ENCODE measurements around the gene WIPF2. TPM values are rescaled to one million over a fixed set of nuclear protein-coding genes. Genes with fewer than 3 reads are reported as not detected.

The WIPF2 gene
- total and polyA plus RNA-seq, 2 donors (not counting 3 experiments of a cell fraction or from before 2014, with no cell fraction given), result 8.4 to 30.4 TPM

DNA sequence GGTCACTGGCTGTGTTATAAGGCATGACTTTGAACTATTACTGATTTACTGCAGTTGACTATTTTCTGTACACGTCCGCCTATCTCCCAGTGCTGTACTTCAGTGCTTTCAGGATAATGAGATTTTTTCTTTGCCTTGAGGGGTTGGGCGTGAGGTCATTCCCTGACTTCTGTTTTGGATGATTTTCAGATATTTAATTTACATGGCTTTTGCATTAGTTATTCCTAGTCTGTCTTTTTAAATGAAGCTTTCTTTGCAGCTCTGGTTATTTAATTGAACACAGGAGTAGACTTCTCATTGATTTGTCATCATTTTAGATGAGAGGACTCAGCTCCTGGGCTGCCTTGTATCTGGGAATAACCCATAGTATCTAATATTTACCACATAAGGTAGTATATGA lies 23.7 kb downstream of the WIPF2 start:
- H3K79me2 ChIP-seq (ENCODE audit: control insufficient read depth, insufficient read depth, low read length), result peaks cover 58% of the 10 kb centered on the region
- dilution Hi-C loops (cut with MboI; ENCODE audit: extremely low pct_ligation_motif_present, low sequenced_read_pairs) (no loop called here), intact Hi-C loops (cut with micrococcal nuclease) (no loop called here)
- no peak for TF ChIP-seq GATA2 (IDR thresholded peaks at IDR 0.05; ENCODE audit: insufficient read depth, insufficient read length, low read depth, low read length)
- no peak for TF ChIP-seq POLR2AphosphoS5 (IDR thresholded peaks at IDR 0.05; ENCODE audit: insufficient read depth, low read depth, low read length)
- no peak for TF ChIP-seq JUN (IDR thresholded peaks at IDR 0.05; ENCODE audit: borderline replicate concordance, insufficient read depth, insufficient read length, low read depth)
- no peak for TF ChIP-seq POLR2A (IDR thresholded peaks at IDR 0.05; ENCODE audit: low read depth, low read length)
- TF ChIP-seq, protein P1, sequence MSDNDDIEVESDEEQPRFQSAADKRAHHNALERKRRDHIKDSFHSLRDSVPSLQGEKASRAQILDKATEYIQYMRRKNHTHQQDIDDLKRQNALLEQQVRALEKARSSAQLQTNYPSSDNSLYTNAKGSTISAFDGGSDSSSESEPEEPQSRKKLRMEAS (IDR thresholded peaks at IDR 0.05; ENCODE audit: insufficient read depth, insufficient read length), result no peak
- TF ChIP-seq FOS (IDR thresholded peaks at IDR 0.05; ENCODE audit: borderline replicate concordance, insufficient read depth, low read length), result no peak
- TF ChIP-seq MYC (IDR thresholded peaks at IDR 0.05; ENCODE audit: low read depth, low read length), result no peak
- TF ChIP-seq EZH2 (IDR thresholded peaks at IDR 0.05; ENCODE audit: borderline replicate concordance, low read depth, low read length, severe bottlenecking), result no peak
- TF ChIP-seq, protein P2, sequence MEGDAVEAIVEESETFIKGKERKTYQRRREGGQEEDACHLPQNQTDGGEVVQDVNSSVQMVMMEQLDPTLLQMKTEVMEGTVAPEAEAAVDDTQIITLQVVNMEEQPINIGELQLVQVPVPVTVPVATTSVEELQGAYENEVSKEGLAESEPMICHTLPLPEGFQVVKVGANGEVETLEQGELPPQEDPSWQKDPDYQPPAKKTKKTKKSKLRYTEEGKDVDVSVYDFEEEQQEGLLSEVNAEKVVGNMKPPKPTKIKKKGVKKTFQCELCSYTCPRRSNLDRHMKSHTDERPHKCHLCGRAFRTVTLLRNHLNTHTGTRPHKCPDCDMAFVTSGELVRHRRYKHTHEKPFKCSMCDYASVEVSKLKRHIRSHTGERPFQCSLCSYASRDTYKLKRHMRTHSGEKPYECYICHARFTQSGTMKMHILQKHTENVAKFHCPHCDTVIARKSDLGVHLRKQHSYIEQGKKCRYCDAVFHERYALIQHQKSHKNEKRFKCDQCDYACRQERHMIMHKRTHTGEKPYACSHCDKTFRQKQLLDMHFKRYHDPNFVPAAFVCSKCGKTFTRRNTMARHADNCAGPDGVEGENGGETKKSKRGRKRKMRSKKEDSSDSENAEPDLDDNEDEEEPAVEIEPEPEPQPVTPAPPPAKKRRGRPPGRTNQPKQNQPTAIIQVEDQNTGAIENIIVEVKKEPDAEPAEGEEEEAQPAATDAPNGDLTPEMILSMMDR (IDR thresholded peaks at IDR 0.05; ENCODE audit: extremely low read depth in 1 of 2, insufficient read depth in 1 of 2, low read depth in 1 of 2, low read length in 2 of 2), result no peak
- H3K9me1 ChIP-seq (replicated peaks; ENCODE audit: control insufficient read depth, extremely low read depth, insufficient read depth, low read length), result no peaks in the 10 kb centered on the region
- CTCF ChIA-PET, result interaction anchor here (0.9 to 2.2 kb wide), 5 partner anchors 9 to 25 kb away, joined by 3 to 6 read pairs (median 4); partner anchors contain the start of gene WIPF2
- H3K36me3 ChIP-seq (ENCODE audit: control insufficient read depth in 2 of 2, extremely low read depth in 1 of 2, insufficient read depth in 2 of 2, low read length in 2 of 2), result no peaks in the 10 kb centered on the region
- no peaks in the 10 kb centered on the region for H3K9me3 ChIP-seq (replicated peaks; ENCODE audit: control insufficient read depth, insufficient read depth, low read length)
- H2AFZ ChIP-seq (ENCODE audit: low read depth, low read length), result no peak overlapping the region
- no peaks in the 10 kb centered on the region for H3K4me1 ChIP-seq (ENCODE audit: control insufficient read depth, extremely low read depth, insufficient read depth, low read length)
- no peak overlapping the region for H3K9ac ChIP-seq (replicated peaks; ENCODE audit: extremely low read depth, insufficient read depth, low read length)
- DNase-seq (ENCODE audit: low read depth, low spot score), result no peak
- no peaks in the 10 kb centered on the region for H4K20me1 ChIP-seq (replicated peaks; ENCODE audit: control insufficient read depth, extremely low read depth, insufficient read depth, low read length)
- no peak overlapping the region for H3K4me3 ChIP-seq (replicated peaks in 1 of 3; ENCODE audit: insufficient read depth in 1 of 3, low read depth in 1 of 3, low read length in 3 of 3)
- no peak overlapping the region for H3K27ac ChIP-seq (ENCODE audit: insufficient read depth, low read depth, low read length)
- no peaks in the 10 kb centered on the region for H3K27me3 ChIP-seq (ENCODE audit: control insufficient read depth in 2 of 2, insufficient read depth in 2 of 2, low read length in 2 of 2)
- POLR2A ChIA-PET, result no interaction called here
- no TSS peak for BruUV-seq (replicated peaks)
- no peak for FAIRE-seq
- no peak overlapping the region for H3K4me2 ChIP-seq (ENCODE audit: insufficient read depth, low read length)

Measured in endothelial cell of umbilical vein (primary cell).